Right lobe of liver (tissue), 6 donors: ENCODE data around the gene CD207. TPM values are rescaled to one million over a fixed set of nuclear protein-coding genes. Genes with fewer than 3 reads are reported as not detected.

ENCODE experiments used
- ATAC-seq, 4 donors: fragments of 200-7000 bp; cut with Tn5 transposase; one replicate each; pipeline ENCODE4 v1.9.1; 2020; ENCODE audit warnings: mild to moderate bottlenecking in 4 of 4, moderate library complexity in 4 of 4
- DNase-seq, 3 donors: peaks; one replicate each; pipeline ENCODE4 v3.0.0-alpha.2; 2020
- H3K27ac ChIP-seq, 3 donors: fragments of 200-600 bp; one replicate each; pipeline ENCODE4 v1.8.0; 2022
- H3K27me3 ChIP-seq, 2 donors: fragments of 200-600 bp; one replicate each; pipeline ENCODE4 v1.8.0; 2022
- H3K36me3 ChIP-seq, 4 donors: fragments of 200-600 bp; sonication (generic) in 1 of 4; one replicate each; pipeline versions ENCODE4 v1.5.1 to v1.8.0; 2017 to 2022; ENCODE audit warnings: control low read depth in 1 of 4
- H3K4me1 ChIP-seq, 4 donors: fragments of 200-600 bp; sonication (generic) in 1 of 4; one replicate each; pipeline versions ENCODE4 v1.5.1 to v1.8.0; 2017 to 2022; ENCODE audit warnings: control low read depth in 1 of 4
- H3K4me3 ChIP-seq, 3 donors: fragments of 200-600 bp; one replicate each; pipeline ENCODE4 v1.8.0; 2022
- H3K9me3 ChIP-seq, 4 donors: fragments of 200-600 bp; sonication (generic) in 1 of 4; one replicate each; pipeline versions ENCODE4 v1.5.1 to v1.8.0; 2017 to 2022; ENCODE audit warnings: control low read depth in 1 of 4
- POLR2A ChIP-seq: fragments of 450-650 bp; IDR thresholded peaks from one replicate; pipeline ENCODE4 v1.6.1; 2017; ENCODE audit warnings: antibody characterized with exemption, mild to moderate bottlenecking
- WGBS: methylation state at CpG from one replicate; pipeline ENCODE4 v1.1.6; 2018; ENCODE audit warnings: low coverage, low lambda C conversion rate; ENCODE audit not compliant: insufficient coverage; ENCODE audit errors: missing lambda C conversion rate; 5-methylcytosine and 5-hydroxymethylcytosine counted together
- intact Hi-C, 2 donors: fragments of 100-400 bp; cut with DNase I; formaldehyde crosslinking; loops; one replicate each; pipeline versions ENCODE4 v1.11.2 to v1.14.1; 2022
- total RNA-seq, 6 experiments: library from RNA; depleted of rRNA in 2 of 6; stranded (reverse); fragments of >200 nt in 2 of 6; fragmentation: NEBNext Ultra II Directional in 3 of 6; extraction: Animal tissue kit (Norgen Biotek cat#: 25700) in 3 of 6; gene quantifications; one replicate each; pipeline versions ENCODE4 v1.1.0 to v1.2.4, GENCODE V29; 2016 to 2023
- TF ChIP-seq, protein P1 (sequence below), 4 donors: fragments of 200-600 bp in 3 of 4; fragments of 450-650 bp in 1 of 4; IDR thresholded peaks; one replicate each; pipeline versions ENCODE4 v1.5.1 to v1.8.0; 2016 to 2022; ENCODE audit warnings: antibody characterized with exemption in 4 of 4, mild to moderate bottlenecking in 2 of 4
- donor health status: DM: no; HTN: yes; CAD: no.
- donor health status: DM: no; HTN: no; CAD: no.
- donor health status: DM: no; HTN: no; CAD: no.
- donor health status: DM: no; HTN: yes; CAD: no.
- donor health status: DM: no; HTN: yes; CAD: no.

CD207 gene
- total RNA-seq, 6 experiments from 2014 or later, result 0.16 TPM; not detected in 5

DNA sequence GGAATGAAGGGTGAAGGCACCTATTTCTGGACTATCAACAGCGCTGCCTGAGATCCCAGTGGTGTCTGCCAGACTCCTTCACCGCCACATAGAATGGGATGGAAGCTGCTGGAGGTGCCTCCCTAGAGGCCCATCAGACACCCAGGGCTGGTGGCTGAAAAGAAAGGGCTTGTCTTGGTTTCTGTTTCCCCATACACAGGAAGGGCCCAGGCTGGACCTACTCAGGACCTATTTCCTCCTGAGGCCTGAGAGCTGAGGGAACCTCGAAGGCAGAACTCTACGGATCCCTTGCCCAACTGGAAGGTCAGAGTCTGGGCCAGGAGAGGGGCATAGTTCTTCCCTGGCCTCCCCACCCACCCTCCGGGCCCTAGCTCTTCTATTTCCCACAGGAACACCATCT, 12.4 kb downstream of the CD207 start:
- intact Hi-C loops, result no loop called here
- Histone ChIP-seq H3K4me1 (no peaks in the 10 kb centered on the region), H3K36me3 (no peaks in the 10 kb centered on the region), H3K9me3 (no peaks in the 10 kb centered on the region), H3K27ac (no peak overlapping the region), H3K4me3 (no peak overlapping the region), H3K27me3 (no peaks in the 10 kb centered on the region)
- no peak for TF ChIP-seq POLR2A
- no CpG with 5 or more reads among the region's 5 CpGs for WGBS
- peak in 1 of 4 donors; percentile 39 for ATAC-seq
- DNase-seq, result no peak

DNA sequence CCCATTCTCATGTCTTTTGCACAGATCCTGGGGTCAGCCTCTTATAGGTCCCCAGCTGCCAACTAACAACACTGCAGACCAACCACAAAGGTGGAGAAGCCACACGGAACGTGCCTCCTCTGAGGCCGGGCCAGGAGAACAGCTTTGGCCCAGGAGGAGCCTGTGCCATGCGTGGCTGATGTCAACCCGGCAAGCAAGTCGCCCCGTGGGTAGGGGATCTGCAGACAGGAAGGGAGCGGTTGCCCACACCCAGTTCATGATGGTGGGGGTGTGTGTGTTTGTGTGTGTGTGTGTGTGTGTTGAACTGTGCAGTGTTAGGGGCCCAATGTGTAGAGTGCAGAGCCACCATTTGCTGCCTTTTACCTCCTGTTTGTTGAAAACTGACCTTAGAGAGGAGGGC, 12.8 kb downstream of the CD207 start:
- DNase-seq (no peak), ATAC-seq (no peak)
- intact Hi-C loops, result no loop called here
- Histone ChIP-seq H3K4me3 (no peak overlapping the region), H3K4me1 (no peaks in the 10 kb centered on the region), H3K36me3 (no peaks in the 10 kb centered on the region), H3K27ac (no peak overlapping the region), H3K27me3 (no peaks in the 10 kb centered on the region), H3K9me3 (no peaks in the 10 kb centered on the region)
- no CpG with 5 or more reads among the region's 8 CpGs for WGBS
- no peak for TF ChIP-seq POLR2A
- TF ChIP-seq, protein P1, sequence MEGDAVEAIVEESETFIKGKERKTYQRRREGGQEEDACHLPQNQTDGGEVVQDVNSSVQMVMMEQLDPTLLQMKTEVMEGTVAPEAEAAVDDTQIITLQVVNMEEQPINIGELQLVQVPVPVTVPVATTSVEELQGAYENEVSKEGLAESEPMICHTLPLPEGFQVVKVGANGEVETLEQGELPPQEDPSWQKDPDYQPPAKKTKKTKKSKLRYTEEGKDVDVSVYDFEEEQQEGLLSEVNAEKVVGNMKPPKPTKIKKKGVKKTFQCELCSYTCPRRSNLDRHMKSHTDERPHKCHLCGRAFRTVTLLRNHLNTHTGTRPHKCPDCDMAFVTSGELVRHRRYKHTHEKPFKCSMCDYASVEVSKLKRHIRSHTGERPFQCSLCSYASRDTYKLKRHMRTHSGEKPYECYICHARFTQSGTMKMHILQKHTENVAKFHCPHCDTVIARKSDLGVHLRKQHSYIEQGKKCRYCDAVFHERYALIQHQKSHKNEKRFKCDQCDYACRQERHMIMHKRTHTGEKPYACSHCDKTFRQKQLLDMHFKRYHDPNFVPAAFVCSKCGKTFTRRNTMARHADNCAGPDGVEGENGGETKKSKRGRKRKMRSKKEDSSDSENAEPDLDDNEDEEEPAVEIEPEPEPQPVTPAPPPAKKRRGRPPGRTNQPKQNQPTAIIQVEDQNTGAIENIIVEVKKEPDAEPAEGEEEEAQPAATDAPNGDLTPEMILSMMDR (IDR thresholded peaks at IDR 0.05), result no peak

DNA sequence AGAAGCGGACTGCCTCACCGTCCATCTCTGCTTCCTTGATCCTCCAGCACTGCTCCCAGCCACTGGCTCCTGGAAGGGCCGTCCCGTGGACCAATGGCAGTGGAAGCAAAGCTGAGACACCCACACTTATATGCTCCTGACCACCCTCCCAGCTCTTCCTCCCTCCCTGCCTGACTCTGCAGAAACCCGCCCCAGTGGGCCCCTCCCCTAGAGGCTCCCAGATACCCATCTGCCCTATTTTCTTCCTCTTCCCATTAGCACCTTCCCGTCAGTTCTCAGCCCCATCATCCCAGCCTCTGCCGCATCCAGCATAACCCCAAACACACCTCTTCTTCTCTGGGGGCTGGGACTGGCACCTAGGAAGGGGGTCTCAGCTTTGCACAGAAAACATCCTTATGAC, 15.1 kb downstream of the CD207 start, which contains the start of gene CLEC4F:
Gene CLEC4F, minus strand, starts transcription at position 101 of the 400 bp plus-strand sequence. Its CDS starts 76 bp downstream, at position 25.
- no peak for TF ChIP-seq POLR2A
- TF ChIP-seq, protein P1 (IDR thresholded peaks at IDR 0.05), result no peak
- Histone ChIP-seq H3K4me3 (no peak within 1 kb of the TSS), H3K4me1 (no peaks in the 10 kb centered on the region), H3K27me3 (no peaks in the 10 kb centered on the region), H3K9me3 (no peaks in the 10 kb centered on the region), H3K36me3 (no peaks in the 10 kb centered on the region), H3K27ac (no peak within 1 kb of the TSS)
- ATAC-seq (peak in 1 of 4 donors; percentile 27), DNase-seq (no peak)
- intact Hi-C loops, result no loop called here
- 55% methylated on average over 3 of the region's 7 CpGs for WGBS

DNA sequence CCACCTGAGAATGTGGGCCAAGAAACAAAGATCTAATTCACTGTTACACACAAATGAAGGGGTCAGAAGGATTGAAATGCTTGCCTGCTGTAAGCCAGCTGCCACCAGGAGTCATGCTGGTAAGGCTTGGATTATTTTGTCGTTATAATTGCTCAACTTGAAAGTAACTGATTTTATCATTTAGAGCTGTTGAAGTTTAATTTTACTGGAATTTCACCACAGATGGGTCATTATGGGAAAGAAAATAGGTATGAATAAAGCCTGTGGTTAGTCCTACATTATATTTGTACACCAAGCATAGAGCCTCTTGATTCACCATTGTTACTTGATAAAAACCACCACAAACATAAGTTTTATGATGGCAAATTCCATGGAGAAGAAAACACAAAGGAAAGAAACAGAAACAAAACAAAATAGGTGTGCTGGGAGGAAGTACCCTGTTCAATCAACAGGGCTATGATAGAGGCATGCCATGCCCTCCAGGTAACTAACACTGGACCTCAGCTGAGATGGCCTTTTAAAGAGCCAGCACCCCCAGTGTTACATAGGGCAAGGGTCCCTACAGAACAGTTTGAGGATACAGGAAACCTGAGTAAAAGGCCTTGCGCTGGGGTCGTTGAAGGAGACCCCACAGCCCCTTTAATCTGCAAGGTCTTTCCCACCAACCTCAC, 18.2 kb downstream of the CD207 start:
- intact Hi-C loops, result no loop called here
- no peak overlapping the region for H3K27ac ChIP-seq
- no peak overlapping the region for H3K4me3 ChIP-seq
- no peak for DNase-seq
- no peaks in the 10 kb centered on the region for H3K4me1 ChIP-seq
- no peak for ATAC-seq
- 76% methylated on average over 3 of the region's 3 CpGs for WGBS
- H3K27me3 ChIP-seq, result no peaks in the 10 kb centered on the region
- TF ChIP-seq, protein P1 (IDR thresholded peaks at IDR 0.05), result no peak
- no peak for TF ChIP-seq POLR2A
- no peaks in the 10 kb centered on the region for H3K36me3 ChIP-seq
- H3K9me3 ChIP-seq, result no peaks in the 10 kb centered on the region

DNA sequence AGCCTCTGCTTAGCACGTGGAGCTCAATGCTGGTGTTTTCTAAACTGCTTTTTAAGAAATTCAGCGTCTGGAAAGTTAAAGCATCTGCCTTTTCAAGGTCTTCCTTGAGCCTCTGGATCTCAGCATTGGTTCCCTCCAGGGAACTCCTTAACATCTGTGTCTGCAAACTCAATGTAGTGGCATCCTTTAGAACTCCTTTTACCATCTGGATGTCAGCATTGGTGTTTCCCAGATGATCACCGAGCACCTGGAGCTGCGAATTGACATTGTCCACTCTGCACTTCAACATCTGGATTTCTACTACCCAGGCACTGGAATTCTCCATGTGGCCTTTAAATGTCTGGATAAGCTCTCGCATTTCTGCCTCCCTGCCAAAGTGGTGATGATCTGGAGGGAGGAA, 18.9 kb downstream of the CD207 start:
- DNase-seq, result no peak
- no peak overlapping the region for H3K27ac ChIP-seq
- no peak overlapping the region for H3K4me3 ChIP-seq
- H3K4me1 ChIP-seq, result no peaks in the 10 kb centered on the region
- ATAC-seq, result no peak
- no peaks in the 10 kb centered on the region for H3K36me3 ChIP-seq
- H3K27me3 ChIP-seq, result no peaks in the 10 kb centered on the region
- TF ChIP-seq, protein P1 (IDR thresholded peaks at IDR 0.05), result no peak
- no peak for TF ChIP-seq POLR2A
- no peaks in the 10 kb centered on the region for H3K9me3 ChIP-seq
- intact Hi-C loops, result no loop called here
- WGBS, result 53% methylated on average over 3 of the region's 5 CpGs
